GM18951 (cell line): Measurements from ENCODE around the gene CNN2.

Source experiments
- POLR2A ChIP-seq: IDR thresholded peaks from 4 replicates; pipeline ENCODE4 v1.6.1; 2011; ENCODE audit warnings: mild to moderate bottlenecking; ENCODE audit not compliant: insufficient read length, insufficient read depth; ENCODE audit errors: extremely low read depth
- in situ Hi-C: fragments of 300-500 bp; cut with MboI; formaldehyde crosslinking; loops from one replicate; pipeline ENCODE4 v1.12.0; 2022; ENCODE audit warnings: low sequenced_read_pairs, mixed read lengths, inconsistent platforms; ENCODE audit not compliant: unreplicated experiment

The CNN2 gene

GRCh38 chr19:1060689-1061088 lies 34.3 kb downstream of the CNN2 start:
- no peak for TF ChIP-seq POLR2A
- in situ Hi-C loops: no loop called here

GRCh38 chr19:1061987-1062386 lies 35.6 kb downstream of the CNN2 start:
- no peak for TF ChIP-seq POLR2A
- in situ Hi-C loops: no loop called here

GRCh38 chr19:1062387-1063029 lies 36.1 kb downstream of the CNN2 start:
- no peak for TF ChIP-seq POLR2A
- in situ Hi-C loops: no loop called here

GRCh38 chr19:1063030-1063908 lies 36.9 kb downstream of the CNN2 start:
- TF ChIP-seq POLR2A: no peak
- in situ Hi-C loops: no loop called here

- TF ChIP-seq POLR2A: no peak
- in situ Hi-C loops: no loop called here
These were observed 37.7 kb downstream of the CNN2 start for GRCh38 chr19:1063909-1064660.

DNA sequence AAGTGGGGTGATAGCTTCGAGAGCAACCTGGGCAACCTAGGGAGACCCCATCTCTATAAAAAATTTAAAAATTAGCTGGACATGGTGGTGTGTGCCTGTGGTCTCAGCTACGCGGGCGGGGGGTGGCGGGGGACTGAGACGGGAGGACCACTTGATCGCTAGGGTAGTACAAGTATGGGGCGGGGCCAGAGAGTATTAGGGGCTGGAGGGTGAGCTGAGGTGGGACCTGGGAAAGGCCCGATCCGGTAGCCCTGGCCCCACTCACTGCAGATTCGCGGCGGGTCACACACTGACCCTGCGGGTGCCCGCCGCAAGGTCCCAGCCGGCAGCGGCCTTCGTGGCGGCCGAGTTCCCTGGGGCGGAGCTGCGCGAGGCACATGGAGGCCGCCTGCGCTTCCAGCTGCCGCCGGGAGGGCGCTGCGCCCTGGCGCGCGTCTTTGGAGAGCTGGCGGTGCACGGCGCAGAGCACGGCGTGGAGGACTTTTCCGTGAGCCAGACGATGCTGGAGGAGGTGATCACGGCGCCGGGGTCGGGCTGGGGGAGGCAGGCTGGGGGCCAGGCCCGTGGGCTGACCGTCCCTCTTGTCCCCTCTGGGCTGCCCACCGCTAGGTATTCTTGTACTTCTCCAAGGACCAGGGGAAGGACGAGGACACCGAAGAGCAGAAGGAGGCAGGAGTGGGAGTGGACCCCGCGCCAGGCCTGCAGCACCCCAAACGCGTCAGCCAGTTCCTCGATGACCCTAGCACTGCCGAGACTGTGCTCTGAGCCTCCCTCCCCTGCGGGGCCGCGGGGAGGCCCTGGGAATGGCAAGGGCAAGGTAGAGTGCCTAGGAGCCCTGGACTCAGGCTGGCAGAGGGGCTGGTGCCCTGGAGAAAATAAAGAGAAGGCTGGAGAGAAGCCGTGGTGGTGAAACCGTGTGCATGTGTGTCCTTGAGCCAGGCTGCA lies 38.5 kb downstream of the CNN2 start:
- no peak for TF ChIP-seq POLR2A
- in situ Hi-C loops: no loop called here

GRCh38 chr19:1065606-1066109 lies 39.2 kb downstream of the CNN2 start:
- no peak for TF ChIP-seq POLR2A
- in situ Hi-C loops: no loop called here

- TF ChIP-seq POLR2A: no peak
- in situ Hi-C loops: no loop called here
These were observed 39.9 kb downstream of the CNN2 start for GRCh38 chr19:1066251-1066747.

DNA sequence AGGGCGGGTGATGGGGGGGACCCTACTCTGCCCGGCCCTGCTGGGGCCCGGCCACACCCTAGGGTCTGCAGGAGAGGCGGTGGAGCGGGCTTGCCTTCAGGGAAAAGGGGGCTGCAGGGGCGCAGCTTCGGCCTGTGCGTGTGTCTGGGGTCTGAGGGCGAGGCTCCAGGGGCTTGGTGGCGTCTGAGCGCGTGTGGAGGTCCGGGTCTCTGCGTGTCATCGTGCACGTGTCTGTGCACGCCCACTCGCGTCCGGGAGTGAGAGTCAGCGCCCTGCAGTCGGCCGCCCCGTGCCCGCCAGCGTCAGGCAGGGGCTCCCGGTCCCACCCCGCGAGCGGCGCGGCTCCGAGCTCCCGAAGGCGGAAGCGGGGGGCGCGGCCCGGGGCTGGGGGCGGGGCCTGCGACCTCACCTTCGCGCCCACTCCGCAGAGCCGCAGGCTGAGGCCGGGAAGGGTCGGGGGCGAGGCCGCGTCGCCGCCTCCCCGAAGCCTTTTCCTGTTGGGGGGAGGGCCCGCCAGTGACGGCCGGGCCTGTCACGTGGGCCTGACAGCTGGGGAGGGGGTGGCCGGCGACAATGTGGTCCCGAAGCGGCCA lies 40.4 kb downstream of the CNN2 start, which contains the start of gene ARHGAP45:
Gene ARHGAP45, plus strand, starts transcription at position 420 of the 593 bp plus-strand sequence. CDS start 239 bp downstream, outside the sequence.
- in situ Hi-C loops: no loop called here
- peak; percentile 42 for TF ChIP-seq POLR2A

DNA sequence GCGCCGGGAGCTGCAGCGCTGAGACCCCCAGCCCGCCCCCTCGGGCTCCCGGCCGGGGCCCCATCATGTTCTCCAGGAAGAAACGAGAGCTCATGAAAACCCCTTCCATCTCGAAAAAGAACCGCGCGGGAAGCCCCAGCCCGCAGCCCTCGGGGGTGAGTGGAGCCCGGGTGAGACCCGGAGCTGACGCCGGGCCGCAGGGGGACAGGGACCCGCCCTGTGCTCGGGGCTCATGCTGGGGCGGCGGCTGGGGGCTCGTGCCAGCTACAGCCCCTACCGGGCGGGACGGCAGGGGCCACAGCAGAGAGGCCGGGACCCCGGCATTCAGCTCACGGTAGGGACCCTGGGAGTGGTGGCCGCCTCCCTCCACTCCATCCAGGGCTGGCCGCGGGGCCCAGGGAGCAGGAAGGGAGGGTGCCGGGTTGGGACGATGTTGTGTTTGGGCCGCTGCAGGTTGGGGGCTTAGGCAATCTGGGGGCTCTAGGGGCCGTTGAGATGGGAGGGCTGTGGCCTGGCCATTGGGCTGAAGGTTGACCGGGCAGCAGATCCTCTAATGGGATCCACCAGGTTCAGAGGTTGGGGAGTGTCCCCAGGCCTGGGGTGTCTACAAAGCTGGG lies 41.0 kb downstream of the CNN2 start:
- in situ Hi-C loops: no loop called here
- peak; percentile 11 for TF ChIP-seq POLR2A

DNA sequence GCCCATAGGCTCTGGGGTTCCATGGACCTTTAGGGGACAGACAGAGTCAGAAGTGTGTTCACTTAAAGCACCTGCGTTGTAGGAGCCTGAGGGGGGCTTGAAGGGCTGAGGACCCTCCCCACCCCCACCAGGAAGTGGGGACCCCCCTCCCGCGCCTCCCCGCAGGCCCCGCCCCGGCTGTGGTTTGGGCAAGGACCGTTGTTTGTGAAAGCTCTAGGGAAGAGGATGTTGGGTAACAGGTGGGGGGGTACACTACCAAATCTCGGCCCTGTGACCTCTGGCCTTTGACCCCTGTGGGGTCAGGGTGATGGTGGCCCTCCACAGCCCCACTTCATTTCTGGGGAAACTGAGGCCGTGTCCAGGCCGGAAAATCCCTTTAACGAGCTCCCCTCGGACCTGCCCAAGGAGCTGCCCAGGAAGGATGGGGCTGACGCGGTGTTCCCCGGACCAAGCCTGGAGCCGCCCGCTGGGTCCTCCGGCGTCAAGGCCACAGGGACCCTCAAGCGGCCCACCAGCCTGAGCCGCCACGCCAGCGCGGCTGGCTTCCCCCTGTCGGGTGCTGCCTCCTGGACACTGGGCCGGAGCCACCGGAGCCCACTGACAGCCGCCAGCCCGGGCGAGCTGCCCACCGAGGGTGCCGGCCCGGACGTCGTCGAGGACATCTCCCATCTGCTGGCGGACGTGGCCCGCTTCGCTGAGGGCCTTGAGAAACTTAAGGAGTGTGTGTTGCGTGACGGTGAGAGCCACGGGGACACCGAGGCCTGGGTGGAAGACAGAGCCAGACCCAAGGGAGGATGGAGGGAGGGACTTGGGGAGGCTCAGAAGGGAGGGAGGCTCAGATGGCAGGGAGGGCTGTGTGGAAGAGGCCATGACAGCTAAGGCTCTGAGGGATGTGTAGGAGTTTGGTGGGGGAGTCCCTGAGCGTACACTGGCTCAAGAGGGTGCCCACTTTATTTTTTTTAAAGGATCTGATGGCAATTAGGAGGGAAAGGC lies 41.9 kb downstream of the CNN2 start:
- in situ Hi-C loops: no loop called here
- TF ChIP-seq POLR2A: no peak
